Measurements from ENCODE around the gene XPNPEP3.

- no peak for TF ChIP-seq POLR2A (IDR thresholded peaks at IDR 0.05; ENCODE audit: low read depth, low read length)
- no peak for TF ChIP-seq JUN (IDR thresholded peaks at IDR 0.05; ENCODE audit: borderline replicate concordance, insufficient read depth, insufficient read length, low read depth)
- no peak for TF ChIP-seq CTCF (IDR thresholded peaks at IDR 0.05; ENCODE audit: extremely low read depth in 1 of 2, insufficient read depth in 1 of 2, low read depth in 1 of 2, low read length in 2 of 2)
- no peak for TF ChIP-seq POLR2AphosphoS5 (IDR thresholded peaks at IDR 0.05; ENCODE audit: insufficient read depth, low read depth, low read length)
Observed at GRCh38 chr22:40862013-40862412, 5.1 kb downstream of the XPNPEP3 start, which contains the start of gene DNAJB7.
